HG02943 (cell line): ENCODE data around the gene CTNNA1.
"Not testable (repeated sequence)": the region's sequence is repeated elsewhere in the genome, so short reads cannot be mapped to it uniquely, and the experiment has no call there.

Source experiments
- ATAC-seq: cut with Tn5 transposase; IDR thresholded peaks from one replicate; pipeline ENCODE4 v1.9.1; 2021; ENCODE audit warnings: mild to moderate bottlenecking, low read depth, moderate library complexity; ENCODE audit not compliant: unreplicated experiment

The CTNNA1 gene

GRCh38 chr5:138803285-138803684, 50.1 kb downstream of the CTNNA1 start:
- no peak for ATAC-seq

- ATAC-seq = no peak
These were observed 50.7 kb downstream of the CTNNA1 start for GRCh38 chr5:138803935-138804334.

GRCh38 chr5:138805096-138805495, 51.9 kb downstream of the CTNNA1 start:
- ATAC-seq = no peak

DNA sequence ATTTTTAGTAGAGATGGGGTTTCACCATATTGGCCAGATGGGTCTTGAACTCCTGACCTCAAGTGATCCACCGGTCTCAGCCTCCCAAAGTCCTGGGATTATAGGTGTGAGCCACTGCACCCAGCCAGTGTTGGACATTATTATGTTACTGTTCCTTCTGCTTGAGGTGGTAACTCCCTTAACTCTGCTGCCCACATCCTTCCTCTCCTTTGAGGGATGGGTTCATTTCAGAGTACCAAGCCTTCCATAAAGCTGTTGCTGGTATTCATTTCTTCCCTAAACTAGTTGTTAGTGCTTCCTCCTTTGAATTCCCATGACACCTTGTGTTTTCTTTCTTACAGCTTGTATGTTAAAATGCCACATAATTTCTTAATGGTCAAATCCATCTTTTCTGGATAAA, 54.0 kb downstream of the CTNNA1 start:
- ATAC-seq = no peak

- ATAC-seq = no peak
These were observed 56.2 kb downstream of the CTNNA1 start for GRCh38 chr5:138809391-138809790.

GRCh38 chr5:138810861-138811260, 57.6 kb downstream of the CTNNA1 start:
- not testable (repeated sequence) for ATAC-seq

DNA sequence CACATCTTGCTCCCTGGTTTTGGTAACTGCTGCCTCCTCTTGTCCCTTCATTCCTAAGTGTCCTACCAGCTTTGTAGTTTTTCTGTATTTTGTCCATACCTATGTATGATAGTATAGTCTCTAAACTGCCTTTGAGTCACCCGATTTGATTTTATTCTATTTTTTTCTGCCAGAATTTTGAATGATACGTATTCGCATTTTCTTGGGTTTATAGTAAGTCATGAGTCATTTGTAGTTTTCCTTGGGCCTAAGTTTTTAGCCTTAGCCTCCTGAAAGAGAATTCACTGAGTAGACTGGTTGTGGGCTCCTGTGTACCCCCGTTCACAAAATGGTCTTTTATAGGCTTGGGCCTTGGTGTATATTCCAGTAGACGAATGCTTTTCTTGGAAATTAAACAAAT, 62.3 kb downstream of the CTNNA1 start:
- no peak for ATAC-seq

DNA sequence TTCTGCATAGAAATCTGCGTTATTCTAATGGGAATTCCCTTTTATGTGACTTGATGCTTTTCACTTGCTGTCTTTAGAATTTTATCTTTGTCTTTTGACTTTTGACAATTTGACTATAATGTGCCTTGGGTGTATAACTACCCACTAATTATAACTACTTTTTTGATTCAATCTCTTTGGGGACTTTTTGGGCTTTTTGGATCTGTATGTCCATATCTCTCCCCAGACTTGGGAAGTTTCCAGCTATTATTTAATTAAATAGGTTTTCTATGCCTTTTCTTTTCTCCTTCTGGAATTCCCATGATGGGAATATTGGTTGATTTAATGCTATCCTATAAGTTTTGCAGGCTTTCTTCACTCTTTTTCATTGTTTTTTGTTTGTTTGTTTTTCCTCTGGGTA, 64.0 kb downstream of the CTNNA1 start:
- no peak for ATAC-seq

DNA sequence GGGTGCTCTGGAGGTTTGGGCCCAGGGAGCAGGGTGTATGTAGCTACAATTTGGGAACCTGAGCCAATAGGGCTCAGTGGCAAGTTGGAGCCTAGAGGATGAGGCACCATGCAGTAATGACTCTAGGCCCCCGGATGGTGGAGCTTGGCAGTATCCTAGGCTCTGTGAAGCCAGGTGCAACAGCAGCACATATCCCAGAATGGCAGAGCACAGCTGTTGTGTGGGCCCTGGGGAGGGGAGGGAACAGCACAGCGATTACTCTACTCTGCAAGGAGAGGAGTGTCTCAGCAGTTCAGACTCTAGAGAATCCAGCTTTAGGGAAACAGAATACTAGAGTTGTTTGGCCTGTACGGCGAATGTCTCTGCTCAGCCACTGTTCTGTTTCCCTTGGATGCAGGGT, 65.9 kb downstream of the CTNNA1 start:
- no peak for ATAC-seq

DNA sequence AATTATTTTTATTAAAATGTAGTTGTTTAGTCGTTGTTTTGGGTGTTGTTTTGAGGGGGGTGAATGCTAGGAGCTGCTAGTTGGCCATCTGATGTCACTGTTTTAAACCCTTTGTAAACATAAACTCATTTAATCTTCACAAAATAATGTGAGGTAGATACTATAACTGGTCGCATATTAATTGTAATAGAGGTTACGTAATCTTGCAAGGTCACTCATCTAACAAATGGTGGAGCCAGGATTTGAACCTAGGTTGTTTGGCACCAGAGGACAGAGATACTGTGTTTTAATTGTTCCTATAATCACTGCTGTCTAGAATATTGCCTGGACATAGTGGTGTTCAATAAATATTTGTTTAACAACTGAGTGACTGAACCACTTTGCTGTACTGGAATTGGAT, 67.5 kb downstream of the CTNNA1 start:
- no peak for ATAC-seq

DNA sequence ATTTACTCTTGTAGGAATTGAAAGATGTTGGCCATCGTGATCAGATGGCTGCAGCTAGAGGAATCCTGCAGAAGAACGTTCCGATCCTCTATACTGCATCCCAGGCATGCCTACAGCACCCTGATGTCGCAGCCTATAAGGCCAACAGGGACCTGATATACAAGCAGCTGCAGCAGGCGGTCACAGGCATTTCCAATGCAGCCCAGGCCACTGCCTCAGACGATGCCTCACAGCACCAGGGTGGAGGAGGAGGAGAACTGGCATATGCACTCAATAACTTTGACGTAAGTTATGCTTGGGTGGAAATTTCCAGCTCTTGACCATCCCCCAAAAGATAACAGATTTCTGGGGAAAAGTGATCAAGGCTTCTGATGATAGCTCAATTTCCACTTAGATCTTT, 71.3 kb downstream of the CTNNA1 start:
- ATAC-seq = no peak

DNA sequence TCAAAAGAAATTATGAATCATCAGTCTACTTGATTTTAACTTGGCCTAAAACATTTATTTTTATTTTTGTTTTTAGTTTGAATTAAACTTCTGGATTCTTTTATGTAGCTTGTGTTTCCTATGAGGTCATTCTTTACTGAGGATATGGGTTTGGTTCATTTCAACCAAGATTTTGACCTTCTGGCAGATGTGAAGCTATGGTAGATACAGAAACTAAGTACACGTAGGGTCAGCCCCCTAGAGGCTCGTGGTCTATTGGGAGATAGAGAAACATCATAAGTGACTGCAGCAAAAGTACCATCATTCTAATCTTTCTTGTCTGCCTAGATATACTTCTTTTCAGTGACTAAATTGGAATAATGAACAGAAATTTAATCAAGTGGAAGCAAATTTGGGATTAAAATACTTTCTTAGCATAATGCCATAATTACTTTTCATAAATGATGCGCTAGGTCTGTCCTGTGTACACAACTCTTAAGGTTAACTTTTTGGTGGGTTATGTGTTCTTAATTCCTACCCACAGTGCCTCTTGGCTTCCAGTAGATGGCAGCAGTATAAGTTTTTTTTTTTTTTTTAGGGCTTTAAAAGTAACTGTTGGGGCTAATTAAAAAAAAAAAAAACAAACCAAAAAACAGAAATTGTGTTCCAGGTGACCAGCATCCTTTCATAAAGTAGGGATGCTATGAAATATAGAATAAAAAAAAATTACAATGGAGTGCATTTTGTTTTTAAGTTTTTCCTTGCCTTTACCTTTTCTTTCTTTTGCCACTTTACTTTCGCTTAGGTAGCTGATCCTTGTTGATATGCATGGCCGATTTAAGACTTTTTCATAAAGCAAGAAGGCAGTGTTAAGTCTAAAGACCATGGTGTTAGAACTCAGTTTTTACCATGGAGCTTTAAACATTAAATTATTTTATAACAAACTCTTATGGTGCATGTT, 72.0 kb downstream of the CTNNA1 start:
- ATAC-seq = no peak

GRCh38 chr5:138828556-138828955, 75.3 kb downstream of the CTNNA1 start:
- ATAC-seq = no peak

DNA sequence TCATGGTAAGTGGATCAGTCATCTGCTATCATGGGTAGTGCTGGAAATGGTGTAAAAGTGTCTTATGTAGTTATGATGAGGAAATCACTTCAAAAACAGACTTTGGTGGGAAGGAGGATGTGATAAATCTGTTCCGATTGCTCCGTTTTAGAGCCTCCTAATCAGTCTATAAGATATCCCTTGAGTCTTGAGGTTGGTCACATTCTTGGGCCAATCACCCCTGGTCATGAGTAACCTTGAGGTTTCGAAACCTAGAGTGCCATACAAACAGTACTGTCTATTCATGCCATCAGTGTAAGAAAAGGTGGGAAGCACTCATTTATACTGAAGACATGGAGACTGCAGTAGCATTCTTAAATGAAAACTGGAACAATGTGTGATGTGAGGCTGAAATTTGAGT, 76.1 kb downstream of the CTNNA1 start:
- ATAC-seq = no peak

DNA sequence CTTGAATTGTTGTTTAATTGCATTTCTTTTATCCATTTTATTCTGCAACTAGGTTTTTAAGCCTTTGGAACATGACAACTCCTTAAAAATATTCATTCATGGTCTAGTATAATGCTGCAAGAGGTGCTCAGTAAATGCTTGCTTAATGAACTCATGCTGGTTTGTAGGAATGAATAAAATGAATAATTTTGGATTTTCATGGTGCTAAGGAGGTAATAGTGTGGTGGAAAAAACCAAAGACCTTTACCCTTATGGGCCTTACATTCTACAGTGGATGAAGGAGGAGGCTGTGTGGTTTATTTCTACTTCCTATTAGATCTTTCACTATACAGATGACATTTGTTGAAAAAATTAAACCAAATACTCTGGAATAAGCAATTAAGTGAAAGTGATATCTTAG, 78.5 kb downstream of the CTNNA1 start:
- ATAC-seq = no peak

DNA sequence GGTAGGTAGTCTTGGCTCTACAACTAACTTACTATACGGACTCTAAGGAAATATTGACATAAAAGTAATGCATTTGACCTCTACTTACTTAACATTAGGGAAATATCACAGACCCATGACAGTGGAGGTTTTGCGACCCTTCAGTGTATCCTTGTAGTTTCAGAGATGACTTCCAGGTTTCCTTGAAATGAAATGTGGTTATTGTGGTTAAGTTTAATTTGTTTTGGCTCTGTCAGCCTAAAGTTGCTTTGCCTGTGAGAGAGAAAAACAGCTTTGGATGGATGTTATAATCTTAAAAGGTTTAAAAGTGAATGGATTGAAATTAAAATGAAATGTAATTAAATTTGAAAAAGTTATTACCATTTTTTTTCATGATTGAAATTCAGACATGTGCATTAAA, 79.0 kb downstream of the CTNNA1 start:
- ATAC-seq = no peak

- ATAC-seq = no peak
These were observed 79.9 kb downstream of the CTNNA1 start for GRCh38 chr5:138833080-138833479.

- no peak for ATAC-seq
These were observed 80.7 kb downstream of the CTNNA1 start for GRCh38 chr5:138833726-138834480.

DNA sequence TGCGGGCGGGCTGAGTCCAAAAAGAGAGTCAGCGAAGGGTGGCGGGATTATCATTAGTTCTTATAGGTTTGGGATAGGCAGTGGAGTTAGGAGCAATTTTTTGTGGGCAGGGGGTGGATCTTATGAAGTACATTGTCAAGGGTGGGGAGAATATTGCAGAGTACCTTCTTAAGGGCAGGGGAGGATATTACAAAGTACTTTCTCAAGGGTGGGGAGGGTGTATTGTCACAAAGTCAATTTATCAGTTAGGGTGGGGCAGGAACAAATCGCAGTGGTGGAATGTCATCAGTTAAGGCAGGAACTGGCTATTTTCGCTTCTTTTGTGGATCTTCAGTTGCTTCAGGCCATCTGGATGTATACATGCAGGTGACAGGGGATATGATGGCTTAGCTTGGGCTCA, 81.6 kb downstream of the CTNNA1 start:
- not testable (repeated sequence) for ATAC-seq

- ATAC-seq = no peak
These were observed 83.9 kb downstream of the CTNNA1 start for GRCh38 chr5:138837160-138837559.

GRCh38 chr5:138840103-138840502, 86.9 kb downstream of the CTNNA1 start:
- ATAC-seq = no peak

- no peak for ATAC-seq
These were observed 88.3 kb downstream of the CTNNA1 start for GRCh38 chr5:138841531-138841930.
